H1 (cell line): ENCODE results near the gene MAP4K1. TPM values are rescaled to one million over a fixed set of nuclear protein-coding genes. Genes with fewer than 3 reads are reported as not detected.

Source experiments
- ATF3 ChIP-seq: IDR thresholded peaks from 2 replicates; pipeline ENCODE4 v1.6.1; 2011; ENCODE audit warnings: low read depth, mild to moderate bottlenecking, low read length; ENCODE audit not compliant: insufficient read depth
- EGR1 ChIP-seq: IDR thresholded peaks from 2 replicates; pipeline ENCODE4 v1.6.1; 2011; ENCODE audit warnings: low read depth, low read length, borderline replicate concordance
- FOSL1 ChIP-seq: IDR thresholded peaks from 2 replicates; pipeline ENCODE4 v1.6.1; 2011; ENCODE audit warnings: mild to moderate bottlenecking, low read depth, low read length, moderate library complexity; ENCODE audit not compliant: insufficient read depth
- HDAC2 ChIP-seq, 2 experiments: fragments of 300-600 bp in 1 of 2; sonication (generic) in 1 of 2; IDR thresholded peaks; 2 replicates each; pipeline ENCODE4 v1.6.1; 2011 to 2012; ENCODE audit warnings: low read depth in 2 of 2, low read length in 2 of 2, mild to moderate bottlenecking in 2 of 2, moderate library complexity in 2 of 2, borderline replicate concordance in 1 of 2, inconsistent platforms in 1 of 2
- KDM5A ChIP-seq: fragments of 200-600 bp; IDR thresholded peaks from 2 replicates; pipeline ENCODE4 v1.7.1; 2012; ENCODE audit warnings: mild to moderate bottlenecking, low read length, inconsistent platforms, mixed read lengths
- TCF12 ChIP-seq: IDR thresholded peaks from 2 replicates; pipeline ENCODE4 v1.6.1; 2011; ENCODE audit warnings: low read depth, mild to moderate bottlenecking, low read length
- TEAD4 ChIP-seq: IDR thresholded peaks from 2 replicates; pipeline ENCODE4 v1.6.1; 2012; ENCODE audit warnings: low read depth, low read length, inconsistent platforms, mixed read lengths
- ZNF274 ChIP-seq: IDR thresholded peaks from 2 replicates; pipeline ENCODE4 v1.7.0; 2012; ENCODE audit warnings: low read length, borderline replicate concordance; ENCODE audit errors: extremely low read depth
- polyA plus RNA-seq, 7 experiments: library from polyadenylated mRNA; depleted of rRNA in 3 of 7; stranded (reverse) in 5 of 7; unstranded in 2 of 7; fragments of >200 nt in 5 of 7; fragments of 200-250 nt in 2 of 7; gene quantifications; 1 replicate in 5 of 7; 2 replicates in 1 of 7; 4 replicates in 1 of 7; pipeline versions ENCODE4 v1.2.1 to v1.2.3, GENCODE V29; 2011 to 2013; ENCODE audit warnings: missing spikeins in 2 of 7, mixed read lengths in 2 of 7
- total RNA-seq: library from RNA; stranded (reverse); fragmentation: NEBNext Ultra II Directional; extraction: Animal tissue kit (Norgen Biotek cat#: 25700); gene quantifications from 2 replicates; pipeline ENCODE4 v1.2.1, GENCODE V29; 2021
- TF ChIP-seq, protein P1 (sequence below): fragments of 300-600 bp; sonication (generic); IDR thresholded peaks from 2 replicates; pipeline ENCODE4 v1.7.1; 2012; ENCODE audit warnings: low read length, moderate library complexity, mild to moderate bottlenecking, inconsistent platforms; ENCODE audit not compliant: insufficient replicate concordance

The MAP4K1 gene
- total and polyA plus RNA-seq, 2 of the 8 experiments (the other 6 are each of a cell fraction or from before 2014, with no cell fraction given) = 9.0 to 10.4 TPM

- TF ChIP-seq ATF3 = no peak
- TF ChIP-seq FOSL1 = no peak
- TF ChIP-seq ZNF274 = no peak
- TF ChIP-seq TCF12 = no peak
- no peak for TF ChIP-seq TEAD4
- no peak for TF ChIP-seq EGR1
- TF ChIP-seq, protein P1, sequence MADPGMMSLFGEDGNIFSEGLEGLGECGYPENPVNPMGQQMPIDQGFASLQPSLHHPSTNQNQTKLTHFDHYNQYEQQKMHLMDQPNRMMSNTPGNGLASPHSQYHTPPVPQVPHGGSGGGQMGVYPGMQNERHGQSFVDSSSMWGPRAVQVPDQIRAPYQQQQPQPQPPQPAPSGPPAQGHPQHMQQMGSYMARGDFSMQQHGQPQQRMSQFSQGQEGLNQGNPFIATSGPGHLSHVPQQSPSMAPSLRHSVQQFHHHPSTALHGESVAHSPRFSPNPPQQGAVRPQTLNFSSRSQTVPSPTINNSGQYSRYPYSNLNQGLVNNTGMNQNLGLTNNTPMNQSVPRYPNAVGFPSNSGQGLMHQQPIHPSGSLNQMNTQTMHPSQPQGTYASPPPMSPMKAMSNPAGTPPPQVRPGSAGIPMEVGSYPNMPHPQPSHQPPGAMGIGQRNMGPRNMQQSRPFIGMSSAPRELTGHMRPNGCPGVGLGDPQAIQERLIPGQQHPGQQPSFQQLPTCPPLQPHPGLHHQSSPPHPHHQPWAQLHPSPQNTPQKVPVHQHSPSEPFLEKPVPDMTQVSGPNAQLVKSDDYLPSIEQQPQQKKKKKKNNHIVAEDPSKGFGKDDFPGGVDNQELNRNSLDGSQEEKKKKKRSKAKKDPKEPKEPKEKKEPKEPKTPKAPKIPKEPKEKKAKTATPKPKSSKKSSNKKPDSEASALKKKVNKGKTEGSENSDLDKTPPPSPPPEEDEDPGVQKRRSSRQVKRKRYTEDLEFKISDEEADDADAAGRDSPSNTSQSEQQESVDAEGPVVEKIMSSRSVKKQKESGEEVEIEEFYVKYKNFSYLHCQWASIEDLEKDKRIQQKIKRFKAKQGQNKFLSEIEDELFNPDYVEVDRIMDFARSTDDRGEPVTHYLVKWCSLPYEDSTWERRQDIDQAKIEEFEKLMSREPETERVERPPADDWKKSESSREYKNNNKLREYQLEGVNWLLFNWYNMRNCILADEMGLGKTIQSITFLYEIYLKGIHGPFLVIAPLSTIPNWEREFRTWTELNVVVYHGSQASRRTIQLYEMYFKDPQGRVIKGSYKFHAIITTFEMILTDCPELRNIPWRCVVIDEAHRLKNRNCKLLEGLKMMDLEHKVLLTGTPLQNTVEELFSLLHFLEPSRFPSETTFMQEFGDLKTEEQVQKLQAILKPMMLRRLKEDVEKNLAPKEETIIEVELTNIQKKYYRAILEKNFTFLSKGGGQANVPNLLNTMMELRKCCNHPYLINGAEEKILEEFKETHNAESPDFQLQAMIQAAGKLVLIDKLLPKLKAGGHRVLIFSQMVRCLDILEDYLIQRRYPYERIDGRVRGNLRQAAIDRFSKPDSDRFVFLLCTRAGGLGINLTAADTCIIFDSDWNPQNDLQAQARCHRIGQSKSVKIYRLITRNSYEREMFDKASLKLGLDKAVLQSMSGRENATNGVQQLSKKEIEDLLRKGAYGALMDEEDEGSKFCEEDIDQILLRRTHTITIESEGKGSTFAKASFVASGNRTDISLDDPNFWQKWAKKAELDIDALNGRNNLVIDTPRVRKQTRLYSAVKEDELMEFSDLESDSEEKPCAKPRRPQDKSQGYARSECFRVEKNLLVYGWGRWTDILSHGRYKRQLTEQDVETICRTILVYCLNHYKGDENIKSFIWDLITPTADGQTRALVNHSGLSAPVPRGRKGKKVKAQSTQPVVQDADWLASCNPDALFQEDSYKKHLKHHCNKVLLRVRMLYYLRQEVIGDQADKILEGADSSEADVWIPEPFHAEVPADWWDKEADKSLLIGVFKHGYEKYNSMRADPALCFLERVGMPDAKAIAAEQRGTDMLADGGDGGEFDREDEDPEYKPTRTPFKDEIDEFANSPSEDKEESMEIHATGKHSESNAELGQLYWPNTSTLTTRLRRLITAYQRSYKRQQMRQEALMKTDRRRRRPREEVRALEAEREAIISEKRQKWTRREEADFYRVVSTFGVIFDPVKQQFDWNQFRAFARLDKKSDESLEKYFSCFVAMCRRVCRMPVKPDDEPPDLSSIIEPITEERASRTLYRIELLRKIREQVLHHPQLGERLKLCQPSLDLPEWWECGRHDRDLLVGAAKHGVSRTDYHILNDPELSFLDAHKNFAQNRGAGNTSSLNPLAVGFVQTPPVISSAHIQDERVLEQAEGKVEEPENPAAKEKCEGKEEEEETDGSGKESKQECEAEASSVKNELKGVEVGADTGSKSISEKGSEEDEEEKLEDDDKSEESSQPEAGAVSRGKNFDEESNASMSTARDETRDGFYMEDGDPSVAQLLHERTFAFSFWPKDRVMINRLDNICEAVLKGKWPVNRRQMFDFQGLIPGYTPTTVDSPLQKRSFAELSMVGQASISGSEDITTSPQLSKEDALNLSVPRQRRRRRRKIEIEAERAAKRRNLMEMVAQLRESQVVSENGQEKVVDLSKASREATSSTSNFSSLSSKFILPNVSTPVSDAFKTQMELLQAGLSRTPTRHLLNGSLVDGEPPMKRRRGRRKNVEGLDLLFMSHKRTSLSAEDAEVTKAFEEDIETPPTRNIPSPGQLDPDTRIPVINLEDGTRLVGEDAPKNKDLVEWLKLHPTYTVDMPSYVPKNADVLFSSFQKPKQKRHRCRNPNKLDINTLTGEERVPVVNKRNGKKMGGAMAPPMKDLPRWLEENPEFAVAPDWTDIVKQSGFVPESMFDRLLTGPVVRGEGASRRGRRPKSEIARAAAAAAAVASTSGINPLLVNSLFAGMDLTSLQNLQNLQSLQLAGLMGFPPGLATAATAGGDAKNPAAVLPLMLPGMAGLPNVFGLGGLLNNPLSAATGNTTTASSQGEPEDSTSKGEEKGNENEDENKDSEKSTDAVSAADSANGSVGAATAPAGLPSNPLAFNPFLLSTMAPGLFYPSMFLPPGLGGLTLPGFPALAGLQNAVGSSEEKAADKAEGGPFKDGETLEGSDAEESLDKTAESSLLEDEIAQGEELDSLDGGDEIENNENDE = no peak
- TF ChIP-seq HDAC2 (IDR thresholded peaks at IDR 0.05; ENCODE audit: borderline replicate concordance in 1 of 2, low read depth in 2 of 2, low read length in 2 of 2) = no peak
- TF ChIP-seq KDM5A = no peak
Observed at GRCh38 chr19:38635483-38636399, 18.0 kb upstream of the MAP4K1 start (continued).
